ENCODE data around the gene SLC2A13. TPM values are rescaled to one million over a fixed set of nuclear protein-coding genes. Genes with fewer than 3 reads are reported as not detected.
"Not testable (repeated sequence)": the region's sequence is repeated elsewhere in the genome, so short reads cannot be mapped to it uniquely, and the experiment has no call there.

Gene SLC2A13
- total and polyA plus RNA-seq, 2 donors: 8.5 to 36.7 TPM

GRCh38 chr12:40093512-40093911, 12.4 kb downstream of the SLC2A13 start:
- Histone ChIP-seq H3K4me1 (ENCODE audit: insufficient read depth) (no peaks in the 10 kb centered on the region), H3K4me3 (ENCODE audit: low read depth, low read length) (no peak overlapping the region), H3K27ac (ENCODE audit: low read depth) (no peak overlapping the region), H3K36me3 (ENCODE audit: insufficient read depth) (no peaks in the 10 kb centered on the region)
- no peak for DNase-seq (ENCODE audit: extremely low spot score)
- 95% methylated on average over 4 of the region's 4 CpGs for WGBS

- WGBS: 95% methylated on average over 4 of the region's 4 CpGs
- no peak overlapping the region for H3K4me3 ChIP-seq (ENCODE audit: low read depth, low read length)
- no peaks in the 10 kb centered on the region for H3K4me1 ChIP-seq (ENCODE audit: insufficient read depth)
- no peaks in the 10 kb centered on the region for H3K36me3 ChIP-seq (ENCODE audit: insufficient read depth)
- H3K27ac ChIP-seq (ENCODE audit: low read depth): no peak overlapping the region
- DNase-seq (ENCODE audit: extremely low spot score): no peak
Observed at GRCh38 chr12:40086471-40086870, 19.4 kb downstream of the SLC2A13 start.

GRCh38 chr12:40078266-40078665, 27.6 kb downstream of the SLC2A13 start:
- no peaks in the 10 kb centered on the region for H3K36me3 ChIP-seq (ENCODE audit: insufficient read depth)
- H3K27ac ChIP-seq (ENCODE audit: low read depth): no peak overlapping the region
- 92% methylated on average over 2 of the region's 2 CpGs for WGBS
- no peak overlapping the region for H3K4me3 ChIP-seq (ENCODE audit: low read depth, low read length)
- DNase-seq (ENCODE audit: extremely low spot score): no peak
- H3K4me1 ChIP-seq (ENCODE audit: insufficient read depth): no peaks in the 10 kb centered on the region

GRCh38 chr12:40075458-40075857, 30.4 kb downstream of the SLC2A13 start:
- H3K4me1 ChIP-seq (ENCODE audit: insufficient read depth): no peaks in the 10 kb centered on the region
- H3K36me3 ChIP-seq (ENCODE audit: insufficient read depth): no peaks in the 10 kb centered on the region
- no peak overlapping the region for H3K27ac ChIP-seq (ENCODE audit: low read depth)
- DNase-seq (ENCODE audit: extremely low spot score): no peak
- H3K4me3 ChIP-seq (ENCODE audit: low read depth, low read length): no peak overlapping the region

DNA sequence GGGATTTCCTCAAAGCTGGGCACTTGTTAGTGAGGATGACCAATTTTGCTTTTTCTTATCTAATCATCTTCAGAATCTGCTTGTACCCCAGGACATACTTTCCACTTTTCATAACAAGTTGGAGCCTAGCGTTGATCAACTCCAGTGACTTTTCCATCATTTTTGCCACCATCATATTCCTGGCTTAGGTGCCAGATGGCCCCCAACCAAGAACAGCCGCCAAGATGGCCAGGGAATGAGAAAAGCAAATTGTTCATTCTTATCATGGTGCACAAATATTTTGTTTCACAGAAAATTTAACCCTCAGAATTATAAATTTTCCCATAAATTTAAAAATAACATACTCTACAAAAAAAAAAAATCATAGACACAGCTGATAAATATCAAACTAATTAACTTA, 37.5 kb downstream of the SLC2A13 start:
- Histone ChIP-seq H3K36me3 (ENCODE audit: insufficient read depth) (no peaks in the 10 kb centered on the region), H3K27ac (ENCODE audit: low read depth) (no peak overlapping the region), H3K4me1 (ENCODE audit: insufficient read depth) (no peaks in the 10 kb centered on the region), H3K4me3 (ENCODE audit: low read depth, low read length) (no peak overlapping the region)
- DNase-seq (ENCODE audit: extremely low spot score): no peak
- WGBS: 89% methylated on average over 2 of the region's 2 CpGs

- no peak for DNase-seq (ENCODE audit: extremely low spot score)
- no peaks in the 10 kb centered on the region for H3K4me1 ChIP-seq (ENCODE audit: insufficient read depth)
- H3K4me3 ChIP-seq (ENCODE audit: low read depth, low read length): no peak overlapping the region
- H3K36me3 ChIP-seq (ENCODE audit: insufficient read depth): no peaks in the 10 kb centered on the region
- no peak overlapping the region for H3K27ac ChIP-seq (ENCODE audit: low read depth)
- WGBS: 21% methylated on average over 1 of the region's 1 CpG
Observed at GRCh38 chr12:40065636-40066035, 40.2 kb downstream of the SLC2A13 start.

GRCh38 chr12:40063414-40063813, 42.5 kb downstream of the SLC2A13 start:
- no peak for DNase-seq (ENCODE audit: extremely low spot score)
- no peak overlapping the region for H3K27ac ChIP-seq (ENCODE audit: low read depth)
- H3K4me1 ChIP-seq (ENCODE audit: insufficient read depth): no peaks in the 10 kb centered on the region

GRCh38 chr12:40058721-40059190, 47.1 kb downstream of the SLC2A13 start:
- 60% methylated on average over 3 of the region's 3 CpGs for WGBS
- Histone ChIP-seq H3K4me1 (ENCODE audit: insufficient read depth) (no peaks in the 10 kb centered on the region), H3K4me3 (ENCODE audit: low read depth, low read length) (no peak overlapping the region), H3K36me3 (ENCODE audit: insufficient read depth) (no peaks in the 10 kb centered on the region), H3K27ac (ENCODE audit: low read depth) (no peak overlapping the region)
- DNase-seq (ENCODE audit: extremely low spot score): no peak

More at GRCh38 chr12:40063414-40063813, 42.5 kb downstream of the SLC2A13 start:
- WGBS: 48% methylated on average over 5 of the region's 5 CpGs
- no peak overlapping the region for H3K4me3 ChIP-seq (ENCODE audit: low read depth, low read length)
- H3K36me3 ChIP-seq (ENCODE audit: insufficient read depth): no peaks in the 10 kb centered on the region

DNA sequence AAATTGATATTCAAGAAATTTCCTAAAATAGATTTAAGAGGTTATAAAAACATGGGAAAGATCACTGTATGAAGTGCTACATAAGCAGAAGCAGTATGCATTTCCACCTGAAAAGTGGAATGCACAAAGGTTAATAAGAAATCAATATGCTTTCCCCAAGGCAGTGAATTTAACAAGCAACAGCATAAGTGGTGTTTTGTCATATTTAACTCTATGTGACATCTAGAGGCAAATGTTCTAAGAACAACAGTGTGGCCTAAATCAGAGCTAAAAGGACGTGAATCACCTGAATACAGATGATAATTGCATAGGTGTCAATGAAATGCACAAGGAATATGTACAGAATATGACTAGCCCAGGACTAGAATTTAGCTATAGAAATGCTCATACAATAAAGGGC, 49.5 kb downstream of the SLC2A13 start:
- Histone ChIP-seq H3K4me3 (ENCODE audit: low read depth, low read length) (no peak overlapping the region), H3K36me3 (ENCODE audit: insufficient read depth) (no peaks in the 10 kb centered on the region), H3K4me1 (ENCODE audit: insufficient read depth) (peaks cover 1% of the 10 kb centered on the region), H3K27ac (ENCODE audit: low read depth) (no peak overlapping the region)
- 95% methylated on average over 1 of the region's 1 CpG for WGBS
- DNase-seq (ENCODE audit: extremely low spot score): no peak

DNA sequence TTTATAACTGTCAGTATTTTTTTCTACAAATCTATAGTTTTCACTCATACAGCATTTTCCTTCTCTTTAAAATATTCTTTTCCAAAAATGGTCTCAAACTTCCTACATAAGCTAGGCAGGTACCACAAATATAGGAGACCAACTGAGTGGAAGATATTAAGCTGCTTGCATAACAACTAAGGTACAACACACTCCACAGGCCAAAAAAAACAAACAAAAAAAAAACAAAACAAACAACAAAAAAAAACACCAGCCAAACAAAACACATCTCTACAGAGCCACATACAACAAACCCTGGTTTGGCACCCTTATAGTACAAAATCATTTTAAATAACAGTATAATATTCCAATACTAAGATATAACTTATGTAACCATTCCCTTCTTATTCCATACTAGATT, 50.1 kb downstream of the SLC2A13 start:
- Histone ChIP-seq H3K36me3 (ENCODE audit: insufficient read depth) (no peaks in the 10 kb centered on the region), H3K4me1 (ENCODE audit: insufficient read depth) (peaks cover 1% of the 10 kb centered on the region), H3K27ac (ENCODE audit: low read depth) (no peak overlapping the region), H3K4me3 (ENCODE audit: low read depth, low read length) (no peak overlapping the region)
- no peak for DNase-seq (ENCODE audit: extremely low spot score)

- WGBS: 51% methylated on average over 3 of the region's 3 CpGs
- H3K27ac ChIP-seq (ENCODE audit: low read depth): no peak overlapping the region
- peaks cover 1% of the 10 kb centered on the region for H3K4me1 ChIP-seq (ENCODE audit: insufficient read depth)
- H3K4me3 ChIP-seq (ENCODE audit: low read depth, low read length): no peak overlapping the region
- H3K36me3 ChIP-seq (ENCODE audit: insufficient read depth): no peaks in the 10 kb centered on the region
- no peak for DNase-seq (ENCODE audit: extremely low spot score)
Observed at GRCh38 chr12:40055228-40055579, 50.7 kb downstream of the SLC2A13 start.

- H3K4me1 ChIP-seq (ENCODE audit: insufficient read depth): peaks cover 1% of the 10 kb centered on the region
- H3K4me3 ChIP-seq (ENCODE audit: low read depth, low read length): no peak overlapping the region
- H3K27ac ChIP-seq (ENCODE audit: low read depth): no peak overlapping the region
- H3K36me3 ChIP-seq (ENCODE audit: insufficient read depth): no peaks in the 10 kb centered on the region
- no peak for DNase-seq (ENCODE audit: extremely low spot score)
- WGBS: 27% methylated on average over 6 of the region's 6 CpGs
Observed at GRCh38 chr12:40054555-40055227, 51.2 kb downstream of the SLC2A13 start.

DNA sequence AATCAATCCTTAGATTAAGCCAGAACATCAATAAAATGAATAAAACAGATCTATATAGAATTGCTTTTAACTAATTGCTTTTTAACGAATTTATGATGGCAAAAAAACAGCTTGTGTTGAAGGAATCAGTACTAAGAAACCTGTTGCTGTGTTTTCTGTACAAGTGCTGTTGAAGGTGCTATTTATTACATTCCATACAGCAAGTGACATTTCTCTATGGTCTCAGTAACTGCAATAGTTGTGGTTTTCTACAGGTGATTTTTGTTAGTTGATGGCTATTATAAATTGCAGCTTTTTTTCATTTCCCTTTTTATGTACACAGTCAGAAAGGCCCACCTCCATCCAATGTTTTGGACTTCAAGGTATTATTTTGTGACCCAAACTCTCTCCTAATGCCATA, 56.6 kb downstream of the SLC2A13 start:
- no peak for DNase-seq (ENCODE audit: extremely low spot score)
- 93% methylated on average over 1 of the region's 1 CpG for WGBS
- no peak overlapping the region for H3K4me3 ChIP-seq (ENCODE audit: low read depth, low read length)
- H3K36me3 ChIP-seq (ENCODE audit: insufficient read depth): no peaks in the 10 kb centered on the region
- peaks cover 1% of the 10 kb centered on the region for H3K4me1 ChIP-seq (ENCODE audit: insufficient read depth)
- H3K27ac ChIP-seq (ENCODE audit: low read depth): no peak overlapping the region

DNA sequence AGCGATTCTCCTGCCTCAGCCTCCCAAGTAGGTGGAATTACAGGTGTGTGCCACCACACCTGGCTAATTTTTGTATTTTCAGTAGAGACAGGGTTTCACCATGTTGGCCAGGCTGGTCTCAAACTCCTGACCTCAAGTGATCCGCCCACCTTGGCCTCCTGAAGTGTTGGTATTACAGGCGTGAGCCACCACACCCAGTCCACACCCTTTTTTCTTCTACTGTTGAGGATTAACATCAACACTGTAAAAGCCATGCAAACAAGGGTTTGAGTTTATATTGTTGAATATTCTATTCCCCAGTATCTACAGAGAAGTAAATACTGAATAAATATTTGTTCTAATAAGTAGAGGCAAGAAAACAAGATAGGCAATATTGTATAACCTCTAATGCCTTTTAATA, 58.9 kb downstream of the SLC2A13 start:
- H3K4me3 ChIP-seq (ENCODE audit: low read depth, low read length): not testable (repeated sequence)

DNA sequence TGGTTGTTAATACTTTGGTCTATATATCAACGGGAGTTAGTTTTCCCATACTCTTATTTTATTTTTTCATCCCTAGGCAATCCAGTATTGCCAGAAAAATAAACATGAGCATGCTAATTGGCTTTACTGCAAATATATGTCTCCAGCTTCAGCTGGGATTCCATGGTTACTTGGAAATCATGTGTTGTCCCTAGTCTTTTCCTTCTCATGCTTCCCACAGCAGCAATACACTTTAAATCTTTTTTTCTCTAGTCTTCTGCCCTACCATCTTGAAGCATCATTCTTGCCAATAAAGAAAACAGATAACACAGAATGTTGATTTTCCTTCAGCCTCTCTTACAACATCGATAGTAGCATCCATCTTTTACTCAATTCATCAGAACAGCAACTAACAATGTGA, 60.2 kb downstream of the SLC2A13 start:
- H3K27ac ChIP-seq (ENCODE audit: low read depth): no peak overlapping the region
- no peak for DNase-seq (ENCODE audit: extremely low spot score)
- no peaks in the 10 kb centered on the region for H3K4me1 ChIP-seq (ENCODE audit: insufficient read depth)
- H3K36me3 ChIP-seq (ENCODE audit: insufficient read depth): no peaks in the 10 kb centered on the region
- WGBS: 68% methylated on average over 2 of the region's 2 CpGs
- H3K4me3 ChIP-seq (ENCODE audit: low read depth, low read length): no peak overlapping the region

More for the DNA sequence above, 58.9 kb downstream of the SLC2A13 start:
- 93% methylated on average over 3 of the region's 3 CpGs for WGBS
- DNase-seq (ENCODE audit: extremely low spot score); H3K27ac ChIP-seq (ENCODE audit: low read depth); H3K4me1 ChIP-seq (ENCODE audit: insufficient read depth); H3K36me3 ChIP-seq (ENCODE audit: insufficient read depth): not testable (repeated sequence)
